Prostate gland (tissue), 2 donors: ENCODE data around the gene SPATA31C1. TPM values are rescaled to one million over a fixed set of nuclear protein-coding genes. Genes with fewer than 3 reads are reported as not detected.

Experiments used
- DNase-seq: peaks from one replicate; pipeline ENCODE4 v3.0.0-alpha.2; 2019; ENCODE audit warnings: low spot score
- H3K27ac ChIP-seq, 2 donors: fragments of 200-600 bp; sonication (generic); 2 replicates each; pipeline ENCODE4 v1.5.1; 2017 to 2019
- H3K27me3 ChIP-seq: fragments of 200-600 bp; sonication (generic); replicated peaks from 2 replicates; pipeline ENCODE4 v1.5.1; 2019; ENCODE audit not compliant: insufficient read depth
- H3K36me3 ChIP-seq, 2 donors: fragments of 200-600 bp; sonication (generic); 1 replicate in 1 of 2; 2 replicates in 1 of 2; pipeline versions ENCODE4 v1.5.1 to v1.8.1; 2017 to 2019
- H3K4me1 ChIP-seq: fragments of 200-600 bp; sonication (generic); replicated peaks from 2 replicates; pipeline ENCODE4 v1.5.1; 2019
- H3K4me3 ChIP-seq, 2 donors: fragments of 200-600 bp; sonication (generic); 2 replicates each; pipeline ENCODE4 v1.5.1; 2017 to 2019
- H3K9me3 ChIP-seq: fragments of 200-600 bp; sonication (generic); 2 replicates; pipeline ENCODE4 v1.5.1; 2017
- POLR2A ChIP-seq: fragments of 450-650 bp; IDR thresholded peaks from one replicate; pipeline ENCODE4 v1.6.1; 2016; ENCODE audit warnings: antibody characterized with exemption, mild to moderate bottlenecking
- POLR2AphosphoS5 ChIP-seq: sonication (generic); formaldehyde crosslinking; IDR thresholded peaks from one replicate; pipeline ENCODE4 v1.6.1; 2017; ENCODE audit warnings: antibody characterized with exemption
- WGBS: methylation state at CpG from one replicate; pipeline ENCODE4 v1.1.5; 2018; 5-methylcytosine and 5-hydroxymethylcytosine counted together
- intact Hi-C: fragments of 100-400 bp; cut with DNase I; formaldehyde crosslinking; loops from one replicate; pipeline ENCODE4 v1.14.2; 2022
- total RNA-seq, 2 donors: library from RNA; depleted of rRNA; stranded (reverse); fragments of >200 nt; gene quantifications; one replicate each; pipeline ENCODE4 v1.1.0, GENCODE V29; 2016
- TF ChIP-seq, protein P1 (sequence below), 4 experiments: fragments of 200-600 bp in 2 of 4; fragments of 450-650 bp in 2 of 4; sonication (generic) in 2 of 4; IDR thresholded peaks; 1 replicate in 3 of 4; 2 replicates in 1 of 4; pipeline ENCODE4 v1.5.1; 2016 to 2019; ENCODE audit warnings: antibody characterized with exemption in 4 of 4, mild to moderate bottlenecking in 2 of 4, moderate library complexity in 2 of 4

SPATA31C1 gene
- total RNA-seq, 2 donors from 2014 or later = 0.97 TPM; not detected in 1

DNA sequence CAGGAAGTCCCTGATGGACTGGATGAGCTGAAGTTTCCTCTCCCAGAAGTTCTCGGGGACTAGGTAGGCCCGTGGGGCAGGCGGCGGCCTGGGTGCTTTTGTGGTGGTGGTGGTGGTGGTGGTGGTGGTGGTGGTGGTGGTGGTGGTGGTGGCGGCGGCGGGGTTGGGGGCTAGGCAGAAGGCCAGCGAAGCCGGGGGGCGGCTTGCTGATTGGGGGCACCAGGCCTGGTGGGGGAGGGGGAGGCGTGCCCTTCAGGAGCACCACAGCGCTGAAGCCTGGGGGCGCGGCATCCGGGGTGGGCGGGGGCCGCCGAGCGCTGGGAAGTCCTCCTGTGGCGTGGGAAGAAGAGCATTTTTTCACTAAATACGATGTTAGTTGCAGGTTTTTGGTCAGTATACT, 26.9 kb downstream of the SPATA31C1 start:
- no peaks in the 10 kb centered on the region for H3K36me3 ChIP-seq
- H3K4me1 ChIP-seq = no peaks in the 10 kb centered on the region
- WGBS = 5% methylated on average over 17 of the region's 21 CpGs
- TF ChIP-seq POLR2AphosphoS5 (no peak), POLR2A (no peak)
- TF ChIP-seq, protein P1, sequence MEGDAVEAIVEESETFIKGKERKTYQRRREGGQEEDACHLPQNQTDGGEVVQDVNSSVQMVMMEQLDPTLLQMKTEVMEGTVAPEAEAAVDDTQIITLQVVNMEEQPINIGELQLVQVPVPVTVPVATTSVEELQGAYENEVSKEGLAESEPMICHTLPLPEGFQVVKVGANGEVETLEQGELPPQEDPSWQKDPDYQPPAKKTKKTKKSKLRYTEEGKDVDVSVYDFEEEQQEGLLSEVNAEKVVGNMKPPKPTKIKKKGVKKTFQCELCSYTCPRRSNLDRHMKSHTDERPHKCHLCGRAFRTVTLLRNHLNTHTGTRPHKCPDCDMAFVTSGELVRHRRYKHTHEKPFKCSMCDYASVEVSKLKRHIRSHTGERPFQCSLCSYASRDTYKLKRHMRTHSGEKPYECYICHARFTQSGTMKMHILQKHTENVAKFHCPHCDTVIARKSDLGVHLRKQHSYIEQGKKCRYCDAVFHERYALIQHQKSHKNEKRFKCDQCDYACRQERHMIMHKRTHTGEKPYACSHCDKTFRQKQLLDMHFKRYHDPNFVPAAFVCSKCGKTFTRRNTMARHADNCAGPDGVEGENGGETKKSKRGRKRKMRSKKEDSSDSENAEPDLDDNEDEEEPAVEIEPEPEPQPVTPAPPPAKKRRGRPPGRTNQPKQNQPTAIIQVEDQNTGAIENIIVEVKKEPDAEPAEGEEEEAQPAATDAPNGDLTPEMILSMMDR (IDR thresholded peaks at IDR 0.05) = no peak
- no peaks in the 10 kb centered on the region for H3K9me3 ChIP-seq
- intact Hi-C loops = no loop called here
- DNase-seq = no peak
- H3K27me3 ChIP-seq = no peaks in the 10 kb centered on the region
- no peak overlapping the region for H3K27ac ChIP-seq
- no peak overlapping the region for H3K4me3 ChIP-seq

DNA sequence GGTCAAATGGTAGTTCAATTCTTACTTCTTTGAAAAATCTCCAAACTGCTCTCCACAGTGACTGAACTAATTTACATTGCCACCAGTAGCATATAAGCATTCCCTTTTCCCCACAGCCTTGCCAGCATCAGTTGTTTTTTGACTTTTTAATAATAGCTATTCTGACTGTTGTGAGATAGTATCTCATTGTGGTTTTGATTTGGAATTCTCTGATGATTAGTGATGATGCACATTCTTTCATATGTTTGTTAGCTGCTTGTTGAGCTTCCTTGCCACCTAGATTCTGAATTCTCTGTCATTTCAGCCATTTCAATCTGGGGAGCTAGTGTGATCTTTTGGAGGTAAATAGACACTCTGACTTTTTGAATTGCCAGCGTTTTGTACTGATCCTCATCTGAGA, 32.5 kb downstream of the SPATA31C1 start:
- Histone ChIP-seq H3K4me3 (no peak overlapping the region), H3K4me1 (no peaks in the 10 kb centered on the region), H3K27ac (no peak overlapping the region), H3K9me3 (no peaks in the 10 kb centered on the region), H3K36me3 (no peaks in the 10 kb centered on the region), H3K27me3 (no peaks in the 10 kb centered on the region)
- intact Hi-C loops = no loop called here
- DNase-seq = no peak
- WGBS = 84% methylated on average over 1 of the region's 1 CpG
- TF ChIP-seq, protein P1 (IDR thresholded peaks at IDR 0.05) = no peak
- TF ChIP-seq POLR2AphosphoS5 = no peak
- TF ChIP-seq POLR2A = no peak

DNA sequence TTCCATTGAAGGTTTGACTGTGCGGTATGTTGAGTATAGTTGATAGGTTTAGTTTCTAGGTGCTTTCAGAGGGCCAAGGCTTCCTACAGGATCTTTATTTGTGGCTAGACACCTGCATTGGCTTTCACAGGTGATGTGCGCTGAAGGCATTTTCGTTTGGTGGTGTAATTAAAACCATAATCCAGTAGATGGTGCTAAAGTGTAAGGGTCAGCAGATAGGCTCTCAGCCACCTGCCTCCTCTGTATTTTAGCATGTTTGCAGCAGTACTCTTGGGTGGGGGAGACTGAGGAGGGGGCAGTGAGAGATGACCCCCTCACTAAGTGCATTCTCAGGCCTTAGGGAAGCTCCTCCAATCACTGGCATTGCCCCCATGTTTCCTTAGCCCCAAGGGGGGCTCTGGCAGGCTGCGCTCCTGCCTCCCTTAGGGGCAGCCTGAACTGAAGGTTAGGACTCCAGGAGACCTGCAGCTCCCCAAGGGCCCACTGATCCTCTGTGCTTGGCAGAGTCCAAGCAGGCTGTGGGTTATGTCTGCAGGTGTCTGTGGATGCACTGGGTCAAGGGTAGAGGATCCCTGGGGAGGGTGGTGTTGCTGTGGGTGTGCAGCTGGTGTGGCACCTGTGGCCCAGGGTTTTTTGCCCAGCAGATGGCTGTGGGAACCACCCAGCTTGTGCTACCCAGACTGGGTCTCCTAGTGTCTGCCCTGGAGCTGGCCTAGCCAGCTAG, 33.2 kb downstream of the SPATA31C1 start:
- no peaks in the 10 kb centered on the region for H3K9me3 ChIP-seq
- H3K27ac ChIP-seq = no peak overlapping the region
- 80% methylated on average over 4 of the region's 4 CpGs for WGBS
- H3K4me1 ChIP-seq = no peaks in the 10 kb centered on the region
- H3K4me3 ChIP-seq = no peak overlapping the region
- intact Hi-C loops = no loop called here
- TF ChIP-seq, protein P1 (IDR thresholded peaks at IDR 0.05) = peak in 2 of 4 experiments; percentile 34 to 36
- TF ChIP-seq POLR2AphosphoS5 (no peak), POLR2A (no peak)
- no peak for DNase-seq
- no peaks in the 10 kb centered on the region for H3K27me3 ChIP-seq
- no peaks in the 10 kb centered on the region for H3K36me3 ChIP-seq

DNA sequence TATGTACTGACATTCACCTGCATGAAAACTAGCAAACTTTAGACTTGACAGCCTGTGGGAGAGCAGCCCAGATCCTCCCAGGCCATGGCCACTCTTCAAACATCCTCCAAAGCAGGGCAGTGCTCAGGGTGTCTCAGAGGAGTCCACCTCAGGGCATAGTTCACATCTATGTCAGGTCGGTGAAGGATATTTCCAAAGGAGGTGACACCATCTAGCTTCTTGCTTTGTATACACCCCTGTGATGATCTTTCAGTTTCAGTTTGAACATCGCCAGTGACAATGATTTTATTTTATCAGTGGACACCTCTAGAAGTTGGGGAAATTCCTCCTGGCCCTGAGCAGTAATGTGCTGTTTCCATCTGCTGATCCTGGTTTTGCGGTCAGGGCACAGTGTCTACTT, 36.5 kb downstream of the SPATA31C1 start:
- H3K36me3 ChIP-seq = no peaks in the 10 kb centered on the region
- no peaks in the 10 kb centered on the region for H3K4me1 ChIP-seq
- no peak overlapping the region for H3K27ac ChIP-seq
- H3K4me3 ChIP-seq = no peak overlapping the region
- intact Hi-C loops = no loop called here
- no peak for TF ChIP-seq POLR2AphosphoS5
- TF ChIP-seq, protein P1 (IDR thresholded peaks at IDR 0.05) = no peak
- no peak for TF ChIP-seq POLR2A
- no peak for DNase-seq
- no peaks in the 10 kb centered on the region for H3K27me3 ChIP-seq
- 82% methylated on average over 3 of the region's 3 CpGs for WGBS
- H3K9me3 ChIP-seq = no peaks in the 10 kb centered on the region

DNA sequence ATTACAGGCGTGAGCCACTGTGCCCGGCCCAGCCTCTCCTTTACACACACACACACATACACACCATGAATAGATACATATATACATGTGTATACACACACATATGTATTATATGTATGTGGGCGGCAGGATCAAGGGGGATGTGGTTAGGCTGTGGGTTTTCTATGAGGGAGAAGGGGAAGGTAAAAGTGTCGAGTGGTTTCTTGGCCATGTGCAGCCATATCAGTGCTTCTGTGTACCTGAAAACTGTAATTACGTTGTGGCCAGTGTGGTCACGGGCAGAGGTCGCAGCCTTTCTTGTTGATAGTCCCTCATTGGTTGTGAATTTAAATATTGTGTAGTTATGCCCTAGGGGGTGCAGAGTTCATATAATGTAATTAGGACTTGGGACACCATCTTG, 40.1 kb downstream of the SPATA31C1 start:
- TF ChIP-seq, protein P1 (IDR thresholded peaks at IDR 0.05) = no peak
- TF ChIP-seq POLR2AphosphoS5 (no peak), POLR2A (no peak)
- intact Hi-C loops = no loop called here
- Histone ChIP-seq H3K27me3 (no peaks in the 10 kb centered on the region), H3K4me3 (no peak overlapping the region), H3K36me3 (no peaks in the 10 kb centered on the region), H3K4me1 (no peaks in the 10 kb centered on the region), H3K9me3 (no peaks in the 10 kb centered on the region), H3K27ac (no peak overlapping the region)
- 91% methylated on average over 7 of the region's 7 CpGs for WGBS
- no peak for DNase-seq
